Measurements from ENCODE around the gene ORAI1.
"Not testable (repeated sequence)": the region's sequence is repeated elsewhere in the genome, so short reads cannot be mapped to it uniquely, and the experiment has no call there.

The ORAI1 gene

DNA sequence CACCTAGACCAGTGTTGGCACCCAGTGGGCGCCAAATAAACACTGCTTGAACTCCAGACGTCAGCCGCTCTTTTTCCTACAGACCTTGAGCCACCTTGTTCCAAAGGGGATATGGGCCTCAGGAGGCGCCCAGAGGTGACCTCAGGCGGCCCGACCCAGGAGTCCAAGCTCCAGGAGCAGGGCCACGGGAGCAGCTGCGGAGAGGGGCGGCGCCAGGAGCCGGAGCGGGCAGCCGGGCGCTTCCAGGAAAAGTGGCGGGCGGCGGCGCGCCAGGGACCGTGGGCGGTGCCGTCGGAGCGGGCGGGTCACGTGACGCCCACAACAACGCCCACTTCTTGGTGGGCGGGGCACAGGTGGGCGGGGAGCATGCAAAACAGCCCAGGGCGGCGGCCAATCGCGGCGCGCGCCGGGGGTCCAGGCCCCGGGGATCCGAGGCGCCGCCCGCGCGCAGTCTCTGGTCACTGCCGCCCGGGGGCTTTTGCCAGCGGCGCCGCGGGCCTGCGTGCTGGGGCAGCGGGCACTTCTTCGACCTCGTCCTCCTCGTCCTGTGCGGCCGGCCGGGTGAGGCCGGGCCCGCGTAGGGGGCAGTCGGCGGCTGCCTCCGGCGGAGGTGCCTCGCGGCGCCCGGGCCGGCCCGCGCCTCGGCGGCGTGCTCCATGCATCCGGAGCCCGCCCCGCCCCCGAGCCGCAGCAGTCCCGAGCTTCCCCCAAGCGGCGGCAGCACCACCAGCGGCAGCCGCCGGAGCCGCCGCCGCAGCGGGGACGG is at the start of gene ORAI1:
Gene ORAI1, plus strand, starts transcription at position 444 of the 766 bp plus-strand sequence.
- DNase-seq = peak; percentile 98 to 99

DNA sequence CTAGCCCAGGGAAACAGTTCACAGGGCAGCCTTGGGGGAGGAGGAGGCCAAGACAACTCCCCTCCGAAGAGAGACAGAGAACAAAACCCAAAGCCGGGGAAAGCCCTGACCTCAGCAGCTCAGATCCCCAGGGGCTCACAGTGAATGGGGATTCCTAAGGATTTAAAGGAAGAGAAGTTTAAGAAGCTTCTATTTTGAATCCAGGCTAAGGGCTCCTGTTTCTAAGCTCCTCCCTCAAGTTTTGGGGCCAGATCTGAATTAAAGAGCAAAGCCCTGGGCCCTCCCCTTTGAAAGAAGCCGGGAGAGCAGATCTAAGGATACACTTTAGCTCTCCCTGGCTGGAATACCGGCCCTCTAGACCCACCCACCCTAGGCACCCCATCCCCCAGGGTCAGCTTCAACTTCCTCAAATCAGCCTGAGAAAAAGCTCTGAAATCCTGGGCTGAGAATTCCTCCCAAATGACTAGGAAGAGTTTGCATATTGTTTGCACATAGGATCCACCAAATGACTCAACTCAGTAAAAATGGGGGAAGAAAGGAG is 49.4 kb upstream of the ORAI1 start:
- DNase-seq = no peak

- DNase-seq = no peak
Observed at GRCh38 chr12:121577443-121578180, 48.7 kb upstream of the ORAI1 start.

- DNase-seq = peak in 1 of 2 donors; percentile 12
Observed at GRCh38 chr12:121578230-121579189, 47.8 kb upstream of the ORAI1 start.

DNA sequence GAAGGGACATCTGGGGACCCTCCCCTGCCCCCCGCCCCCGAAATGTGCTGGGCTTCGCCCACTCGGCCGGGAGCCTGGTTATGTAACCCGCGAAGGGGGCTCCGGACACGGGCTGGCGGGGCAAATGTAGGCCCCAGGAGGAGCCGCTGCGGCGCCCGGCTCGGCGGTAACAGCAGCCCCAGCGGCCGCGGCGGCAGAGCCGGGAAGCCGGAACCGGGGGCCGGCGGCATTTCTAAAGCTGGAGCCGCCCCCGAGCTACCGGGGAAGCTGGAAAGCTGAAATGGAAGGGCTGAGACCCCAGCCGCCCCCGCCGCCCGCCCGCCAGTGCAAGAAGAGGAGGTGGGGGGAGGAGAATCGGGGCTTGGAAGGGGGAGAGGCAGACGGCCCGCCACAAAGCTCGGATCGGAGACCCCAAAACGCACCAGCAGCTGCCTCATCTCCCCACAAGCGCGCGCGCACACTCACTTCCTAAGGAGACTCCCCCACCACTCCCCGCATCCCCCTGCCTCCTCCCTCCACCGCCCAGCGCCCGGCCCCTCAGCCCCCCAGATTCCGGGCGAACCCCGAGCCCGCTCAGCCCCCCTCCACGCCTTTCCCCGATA is 47.0 kb upstream of the ORAI1 start:
- peak; percentile 18 to 27 for DNase-seq

DNA sequence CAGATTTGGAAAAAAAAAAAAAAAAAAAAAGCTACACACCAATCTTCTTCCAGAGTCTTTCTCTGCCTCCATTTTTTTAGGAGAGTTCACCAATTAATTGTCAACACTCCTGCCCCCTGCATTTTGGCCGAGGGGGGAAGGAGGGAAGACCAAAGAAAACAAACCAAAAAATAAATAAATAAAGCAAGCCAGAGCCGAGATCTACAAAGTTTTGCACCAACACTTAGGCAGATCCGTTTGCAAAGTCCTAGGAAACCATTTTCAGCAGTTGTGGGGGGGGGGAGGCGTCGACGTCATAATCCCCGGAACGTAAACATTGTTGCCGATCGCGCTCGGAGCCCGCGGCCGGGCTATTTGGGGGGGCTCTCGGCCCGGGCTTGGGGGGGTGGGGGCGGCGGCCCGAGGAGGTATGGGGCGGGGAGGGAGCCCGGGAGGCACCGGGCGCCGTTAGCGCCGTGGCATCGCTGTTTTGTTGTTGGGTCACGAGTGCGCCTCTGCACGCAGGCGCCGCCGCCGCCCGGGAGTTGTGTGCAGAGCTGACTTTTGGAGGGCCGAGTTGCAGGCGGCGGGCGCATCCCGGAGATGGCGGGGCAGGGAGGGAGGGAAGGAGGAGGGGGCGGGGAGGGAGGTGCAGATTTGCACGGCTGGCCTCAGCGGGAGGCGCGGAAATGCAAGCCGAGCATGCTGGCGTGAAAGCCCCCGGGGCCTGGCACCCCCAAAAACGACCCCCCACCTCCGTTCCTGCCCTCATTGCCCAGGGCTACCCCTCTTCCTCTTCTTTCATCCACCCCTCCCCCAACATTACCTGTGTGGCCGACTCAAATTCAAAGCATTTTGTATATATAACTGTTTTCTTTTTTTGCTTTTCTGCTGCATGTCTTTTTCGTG is 46.1 kb upstream of the ORAI1 start:
- DNase-seq = peak; percentile 63 to 65

DNA sequence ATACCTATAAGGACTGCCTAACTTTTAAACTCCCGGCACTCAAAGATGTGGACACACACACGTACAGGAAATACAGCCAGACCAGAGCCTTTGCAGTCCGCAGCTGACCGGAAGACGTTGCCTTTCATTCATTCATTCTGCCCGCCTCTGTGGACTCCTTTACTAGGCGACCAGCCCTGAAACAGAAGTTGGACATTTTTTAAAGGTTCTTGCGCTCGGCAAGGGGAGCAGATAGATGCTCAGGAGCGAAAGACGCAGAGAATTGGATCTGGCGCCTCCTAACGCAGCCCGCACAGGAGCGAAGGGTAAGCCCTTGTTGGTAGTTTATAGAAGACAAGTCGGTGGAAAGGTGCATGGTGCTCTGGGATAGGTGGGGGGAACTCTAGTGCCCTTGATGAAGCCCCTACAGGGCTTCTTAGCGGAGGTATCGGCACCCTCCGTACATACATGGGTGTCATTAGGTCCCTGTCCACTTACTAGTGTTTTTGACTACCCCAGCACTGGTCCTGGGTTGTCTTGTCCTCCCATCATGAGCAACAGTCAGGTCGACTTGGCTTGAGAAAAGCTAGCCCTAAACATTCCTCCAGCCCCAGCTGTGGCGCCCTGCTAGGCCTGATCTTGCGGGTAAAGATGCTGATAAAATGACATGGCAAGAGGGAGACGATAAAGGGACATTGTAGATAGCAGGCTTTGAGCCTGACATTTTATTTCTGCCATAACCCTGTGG is 45.2 kb upstream of the ORAI1 start, which contains the start of gene KDM2B:
Gene KDM2B, minus strand, starts transcription at position 65 of the 727 bp plus-strand sequence. CDS start 112 bp downstream, outside the sequence.
- DNase-seq = peak in 1 of 2 donors; percentile 18

GRCh38 chr12:121581686-121582429 is 44.5 kb upstream of the ORAI1 start:
- no peak for DNase-seq

- no peak for DNase-seq
Observed at GRCh38 chr12:121582583-121583333, 43.6 kb upstream of the ORAI1 start.

- DNase-seq = not testable (repeated sequence)
Observed at GRCh38 chr12:121583334-121583661, 43.0 kb upstream of the ORAI1 start.

- not testable (repeated sequence) for DNase-seq
Observed at GRCh38 chr12:121584885-121585284, 41.4 kb upstream of the ORAI1 start.

DNA sequence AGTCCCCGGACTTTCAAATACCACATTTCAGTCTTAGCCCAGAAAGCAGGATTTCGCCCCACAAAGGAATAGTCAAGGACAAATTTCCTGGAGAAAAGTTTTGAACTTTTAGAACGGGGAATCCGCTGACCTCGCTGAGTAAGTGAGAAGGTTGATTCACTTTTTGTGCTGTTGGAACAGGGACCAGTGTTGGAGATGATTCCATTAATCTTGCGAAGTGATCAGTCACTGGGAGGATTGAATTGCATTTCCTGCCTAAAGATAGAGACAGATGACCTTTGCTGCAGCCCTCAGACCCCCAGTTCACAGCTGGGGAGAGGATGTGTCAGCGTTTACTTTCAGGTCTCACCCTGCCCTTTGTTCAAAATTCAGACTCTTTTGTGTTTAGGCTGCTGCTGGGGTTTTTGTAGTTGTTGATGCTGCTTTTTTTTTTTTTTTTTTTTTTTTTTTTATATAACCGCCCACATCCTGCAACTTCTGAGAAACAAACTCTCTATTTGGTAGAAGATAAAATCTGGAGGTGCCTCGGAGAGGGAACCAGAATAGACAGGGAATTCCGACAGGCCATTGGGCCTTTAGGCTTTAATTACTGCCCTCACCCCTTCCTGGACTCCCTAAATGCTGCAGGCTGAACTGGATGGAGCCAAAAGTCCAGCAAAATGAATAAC is 35.7 kb upstream of the ORAI1 start:
- peak; percentile 71 to 72 for DNase-seq

GRCh38 chr12:121592320-121592719 is 34.0 kb upstream of the ORAI1 start:
- no peak for DNase-seq

DNA sequence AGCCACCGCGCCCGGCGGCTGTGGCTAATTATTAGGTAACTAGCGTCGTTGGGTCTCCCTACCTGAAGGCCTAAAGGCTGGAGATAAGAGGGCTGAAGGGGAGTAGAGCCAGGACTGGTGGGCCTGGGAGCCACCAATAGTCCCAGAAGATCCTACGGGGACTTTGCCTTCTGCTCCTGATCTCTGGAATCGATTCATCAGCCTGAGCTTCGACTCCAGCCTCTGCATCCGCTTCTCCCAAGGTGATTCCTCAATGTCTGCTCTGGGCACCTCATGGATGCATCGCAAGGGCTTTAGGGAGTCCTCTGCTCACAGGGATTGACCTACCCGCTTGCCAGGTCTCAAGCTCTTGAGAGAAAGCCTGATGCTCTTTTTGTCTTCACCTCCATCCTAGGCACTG is 30.8 kb upstream of the ORAI1 start:
- no peak for DNase-seq

DNA sequence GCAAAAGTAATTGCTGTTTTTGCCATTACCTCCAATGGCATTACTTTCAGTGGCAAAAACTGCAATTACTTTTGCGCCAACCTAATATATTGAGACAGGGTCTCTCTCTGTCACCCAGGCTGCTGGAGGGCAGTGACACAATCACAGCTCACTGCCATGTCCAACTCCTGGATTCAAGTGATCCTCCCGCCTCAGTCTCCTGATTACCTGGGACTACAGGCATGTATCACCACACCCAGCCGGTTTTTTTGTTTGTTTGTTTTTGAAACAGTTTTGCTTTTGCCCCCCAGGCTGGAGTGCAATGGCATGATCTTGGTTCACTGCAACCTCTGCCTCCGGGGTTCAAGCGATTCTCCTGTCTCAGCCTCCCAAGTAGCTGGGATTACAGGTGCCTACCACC is 29.8 kb upstream of the ORAI1 start:
- no peak for DNase-seq

- no peak for DNase-seq
Observed at GRCh38 chr12:121600702-121601336, 25.5 kb upstream of the ORAI1 start.

GRCh38 chr12:121602766-121603165 is 23.6 kb upstream of the ORAI1 start:
- no peak for DNase-seq

- DNase-seq = no peak
Observed at GRCh38 chr12:121603581-121603980, 22.7 kb upstream of the ORAI1 start.
